ENCODE results near the gene OR6J1.

Gene OR6J1

DNA sequence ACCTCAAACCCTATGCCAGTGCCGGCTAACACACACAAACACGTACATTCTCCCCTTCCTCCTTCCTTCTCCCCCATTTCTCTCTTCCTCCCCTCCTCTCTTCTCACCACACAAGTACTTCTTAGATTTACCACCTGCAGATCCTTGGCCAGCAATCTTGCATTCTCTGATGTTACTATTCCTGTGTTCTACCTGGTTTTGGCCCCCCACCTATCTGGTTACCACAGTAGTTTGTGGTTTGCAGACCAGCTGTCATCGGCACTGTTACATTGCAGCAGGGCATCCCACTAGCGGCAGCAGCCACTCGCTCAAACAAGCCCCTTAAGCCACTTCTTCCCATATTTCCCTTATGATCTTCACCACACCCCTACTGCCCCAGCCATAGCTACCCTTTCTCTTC is 42.2 kb downstream of the OR6J1 start:
- no peak for ATAC-seq

DNA sequence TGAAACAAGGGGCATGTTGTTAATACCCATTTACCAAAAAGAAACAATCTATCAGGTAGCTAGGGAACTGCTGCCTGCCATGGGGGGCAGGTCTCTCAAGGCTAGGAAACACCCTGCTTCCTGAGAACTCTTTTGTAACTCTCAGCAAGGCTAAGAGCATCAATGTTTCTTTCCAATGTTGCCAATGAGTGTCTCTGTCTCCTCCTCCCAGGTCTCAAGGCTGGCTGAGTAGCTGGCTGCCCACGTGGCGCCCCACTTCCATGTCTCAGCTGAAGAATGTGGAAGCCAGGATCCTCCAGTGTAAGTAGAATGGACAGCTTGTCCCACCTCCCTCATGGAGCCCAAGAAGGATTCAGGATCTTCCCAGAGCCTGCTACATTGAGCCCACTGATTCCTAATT is 42.7 kb downstream of the OR6J1 start:
- ATAC-seq, result no peak

DNA sequence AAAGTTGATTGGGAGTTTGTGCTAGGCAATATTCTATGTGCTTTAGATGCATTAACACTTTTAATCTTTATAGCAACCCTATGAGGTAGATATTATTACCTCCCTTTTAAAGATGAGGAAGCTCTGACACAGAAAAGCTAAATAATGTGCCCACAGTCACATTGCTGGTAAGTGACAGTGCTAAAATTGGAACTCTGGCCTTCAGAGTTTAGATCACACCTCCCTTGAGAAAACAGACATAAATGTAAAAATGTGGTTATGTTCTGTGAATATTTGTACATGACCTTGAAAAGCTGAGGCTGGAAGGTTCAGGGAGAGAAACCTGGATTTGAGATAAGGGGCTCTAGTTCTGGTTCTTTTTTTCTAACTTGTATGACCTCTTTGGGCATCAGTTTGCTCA is 44.1 kb downstream of the OR6J1 start:
- no peak for ATAC-seq

DNA sequence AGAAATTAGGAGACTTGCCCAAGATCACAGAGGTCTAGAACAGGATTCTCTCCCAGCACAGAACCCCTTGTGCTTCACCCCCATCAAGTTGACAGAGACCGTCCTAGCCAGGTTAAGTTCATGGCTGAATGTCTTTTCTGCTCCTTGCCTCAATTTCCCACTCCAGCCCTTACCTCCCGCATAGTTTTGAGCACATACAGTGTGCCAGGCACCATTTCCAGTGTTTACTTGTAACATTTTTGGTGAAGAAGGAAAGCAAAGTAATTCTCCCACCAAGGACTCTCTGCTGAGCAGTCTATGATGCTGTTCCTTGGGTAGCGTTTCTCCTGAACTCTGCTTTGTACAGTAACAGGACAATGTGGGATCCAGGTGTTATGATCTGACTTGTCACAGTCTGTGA is 44.8 kb downstream of the OR6J1 start:
- no peak for ATAC-seq

GRCh38 chr14:22598896-22599244 is 45.3 kb downstream of the OR6J1 start:
- peak; percentile 81 to 91 for ATAC-seq

- ATAC-seq, result peak; percentile 65 to 69
Measured at GRCh38 chr14:22598099-22598895, 45.9 kb downstream of the OR6J1 start, which contains the start of gene ABHD4. TSS of gene ABHD4 (plus strand) at chr14:22598300. CDS start at chr14:22598307, 7 bp downstream.

DNA sequence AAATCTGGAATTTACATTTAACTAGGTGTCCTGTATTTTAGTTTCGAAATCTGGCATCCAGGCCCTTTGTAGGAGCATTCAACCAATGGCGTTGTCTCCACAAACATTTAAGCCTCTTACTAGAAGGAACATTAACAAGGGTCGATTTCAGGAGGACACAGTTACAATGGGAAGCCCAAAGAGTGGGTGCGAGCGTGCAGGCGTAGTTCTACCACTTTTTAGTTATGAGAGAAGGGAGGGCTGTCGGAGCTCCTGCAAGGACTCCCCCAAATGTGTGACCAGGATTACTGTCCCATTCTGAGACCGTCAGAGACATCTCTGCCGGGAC is 46.4 kb downstream of the OR6J1 start:
- no peak for ATAC-seq

DNA sequence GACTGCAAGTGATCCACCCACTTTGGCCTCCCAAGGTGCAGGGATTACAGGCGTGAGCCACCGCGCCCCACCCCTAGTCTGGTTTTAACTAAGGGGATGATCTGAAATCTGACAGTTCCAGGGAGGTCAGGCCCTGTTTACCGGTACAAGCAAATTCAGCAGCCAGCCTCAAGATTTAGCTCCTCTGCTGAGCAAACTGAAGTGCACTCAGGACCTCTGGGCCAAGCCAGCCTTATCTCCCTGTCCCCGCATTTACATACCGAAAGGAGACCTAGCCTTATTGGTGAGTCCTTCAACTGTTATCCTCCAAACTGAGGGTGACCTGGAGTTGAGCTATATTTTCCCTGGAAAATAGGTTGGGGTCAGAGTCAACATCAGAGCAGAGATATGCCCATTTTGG is 46.9 kb downstream of the OR6J1 start:
- no peak for ATAC-seq

GRCh38 chr14:22596354-22596879 is 47.7 kb downstream of the OR6J1 start:
- ATAC-seq, result no peak

DNA sequence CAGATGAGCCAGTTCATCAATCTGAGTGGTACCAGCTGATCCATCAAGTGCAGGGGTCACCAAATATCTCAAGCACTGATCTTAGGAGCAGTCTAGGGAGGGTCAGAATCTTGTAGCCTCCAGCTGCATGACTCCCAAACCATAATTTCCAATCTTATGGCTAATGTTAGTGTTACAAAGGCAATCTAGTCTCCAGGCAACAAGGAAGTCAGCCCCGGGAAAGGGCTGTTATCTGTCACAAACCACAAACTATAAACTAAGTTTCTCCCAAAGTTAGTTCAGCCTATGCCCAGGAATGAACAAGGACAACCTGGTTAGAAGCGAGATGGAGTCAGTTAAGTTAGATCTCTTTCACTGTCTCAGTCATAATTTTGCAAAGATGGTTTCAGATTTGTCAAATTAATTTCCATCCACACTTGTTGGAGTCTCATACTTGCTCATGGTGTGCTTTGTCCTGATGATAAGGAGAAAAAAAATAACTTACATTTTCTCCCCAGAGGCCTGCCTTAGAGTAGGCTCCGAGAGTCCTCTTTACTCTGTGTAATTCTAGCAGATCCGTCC is 49.9 kb downstream of the OR6J1 start:
- no peak for ATAC-seq

GRCh38 chr14:22593601-22594000 is 50.6 kb downstream of the OR6J1 start:
- no peak for ATAC-seq

- ATAC-seq, result no peak
Measured at GRCh38 chr14:22593189-22593588, 51.0 kb downstream of the OR6J1 start.

GRCh38 chr14:22589096-22589839 is 54.9 kb downstream of the OR6J1 start, which contains the start of gene DAD1:
TSS of gene DAD1 (minus strand) at chr14:22589224. CDS start at chr14:22589157, 67 bp downstream.
- ATAC-seq, result peak; percentile 83 to 84

DNA sequence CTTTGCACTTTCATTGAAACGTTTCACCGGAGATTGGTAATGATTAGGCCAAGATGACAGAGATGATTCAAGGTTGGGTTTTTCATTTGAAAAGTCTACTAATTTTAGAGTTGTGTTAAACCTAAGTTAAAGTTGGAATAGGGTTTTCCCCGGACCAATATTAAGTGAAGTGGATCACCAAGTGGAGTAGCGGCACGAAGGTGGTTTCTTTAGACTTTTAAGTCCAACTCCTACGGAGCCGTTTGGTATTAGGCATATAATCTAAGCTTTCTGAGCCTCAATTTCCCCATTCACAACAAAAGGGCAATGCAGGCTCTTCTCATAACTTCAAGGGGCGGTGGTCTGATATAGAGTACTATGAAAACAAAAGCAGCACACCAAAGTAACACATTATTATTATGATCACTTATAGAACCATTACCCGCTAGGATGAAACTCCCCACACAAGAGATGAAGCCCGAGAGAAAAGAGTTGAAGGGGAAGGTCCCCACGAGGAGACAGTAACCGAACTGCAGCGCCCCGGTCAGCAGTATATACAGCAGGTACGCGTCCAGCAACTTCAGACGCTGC is 55.5 kb downstream of the OR6J1 start:
- peak; percentile 47 to 57 for ATAC-seq

DNA sequence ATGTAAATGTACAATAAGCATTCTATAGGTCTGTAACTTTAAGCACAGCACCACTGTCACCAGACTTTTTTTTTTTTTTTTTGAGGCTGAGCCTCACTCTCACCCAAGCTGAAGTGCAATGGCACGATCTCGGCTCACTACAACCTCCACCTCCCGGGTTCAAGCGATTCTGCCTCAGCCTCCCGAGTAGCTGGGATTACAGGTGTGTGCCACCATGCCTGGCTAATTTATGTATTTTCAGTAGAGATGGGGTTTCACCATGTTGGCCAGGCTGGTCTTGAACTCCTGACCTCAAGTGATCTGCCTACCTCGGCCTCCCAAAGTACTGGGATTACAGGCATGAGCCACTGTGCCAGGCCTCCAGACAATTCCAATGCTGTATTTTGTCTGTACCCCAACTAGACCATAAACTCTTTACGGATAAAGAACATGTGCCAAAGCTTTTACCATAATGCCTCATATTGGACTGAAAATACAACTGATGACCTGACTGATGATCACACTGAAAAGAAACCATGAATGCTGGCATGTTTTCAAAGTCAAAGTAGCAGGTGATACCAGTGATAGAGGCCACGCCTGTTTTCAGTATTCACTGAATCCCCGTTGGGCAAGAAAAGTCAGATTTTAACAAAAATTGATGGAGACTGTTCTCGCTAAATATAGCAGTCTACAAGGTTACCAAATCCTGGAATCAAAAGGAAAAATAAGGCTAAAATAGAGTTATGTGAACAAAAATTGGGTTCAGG is 56.3 kb downstream of the OR6J1 start:
- ATAC-seq, result peak; percentile 23 to 37

DNA sequence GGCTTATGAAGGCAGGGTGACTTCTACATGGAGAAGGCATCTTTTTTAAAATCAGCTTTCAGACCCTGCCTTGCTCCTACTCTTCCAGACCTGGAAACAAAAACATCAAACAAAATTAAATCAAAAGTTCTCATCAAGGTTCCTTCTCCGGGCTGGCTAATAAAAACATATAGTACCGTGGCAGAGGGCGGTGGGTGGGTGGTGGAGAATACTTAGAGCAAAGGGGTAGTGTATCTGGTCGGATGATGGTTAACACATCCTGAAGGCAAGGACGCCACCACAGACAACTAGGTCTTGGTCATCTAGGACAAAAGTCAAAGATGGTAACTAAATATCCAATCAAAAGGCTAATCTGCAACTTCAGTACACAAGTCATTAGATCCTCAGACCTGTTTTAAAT is 56.9 kb downstream of the OR6J1 start:
- ATAC-seq, result no peak

DNA sequence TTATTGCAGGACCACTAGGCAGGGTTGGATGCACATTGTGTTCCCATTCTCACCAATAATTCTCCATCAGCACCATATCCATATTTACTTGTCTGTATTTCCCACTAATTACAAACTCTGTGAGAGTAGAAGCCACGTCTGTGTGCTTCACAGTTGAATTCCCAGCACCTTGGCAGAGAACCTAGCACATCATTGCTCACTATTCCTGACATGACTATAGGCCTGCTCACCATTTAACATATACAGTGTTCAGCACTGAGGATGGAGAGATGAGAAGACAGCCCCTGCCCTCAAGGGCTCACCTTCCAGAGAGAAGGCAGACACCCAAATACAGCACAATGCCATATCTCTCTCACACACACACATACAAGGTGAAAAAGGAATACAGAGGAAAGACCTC is 60.2 kb downstream of the OR6J1 start:
- ATAC-seq, result peak in 1 of 2 donors; percentile 22

All from activated CD4-positive, CD25-positive, alpha-beta regulatory T cell treated with anti-CD3 and anti-CD28 coated beads, Interleukin-2, amount 50 U/mL, for 24 hours (primary cell).